ENCODE data around the gene GPR15.

The GPR15 gene

GRCh38 chr3:98565843-98566242 lies 34.1 kb downstream of the GPR15 start:
- Histone ChIP-seq H3K9me3 (ENCODE audit: severe bottlenecking) (no peaks in the 10 kb centered on the region), H3K4me3 (ENCODE audit: low read depth, low read length) (no peak overlapping the region), H3K27me3 (ENCODE audit: insufficient read depth, low read depth, severe bottlenecking) (no peaks in the 10 kb centered on the region), H3K27ac (no peak overlapping the region), H3K36me3 (no peaks in the 10 kb centered on the region)
- no peak for DNase-seq
- TF ChIP-seq CTCF (IDR thresholded peaks at IDR 0.05; ENCODE audit: low read depth, low read length): no peak

GRCh38 chr3:98567666-98568270 lies 36.0 kb downstream of the GPR15 start:
- DNase-seq: no peak
- no peak for TF ChIP-seq CTCF (IDR thresholded peaks at IDR 0.05; ENCODE audit: low read depth, low read length)
- no peak overlapping the region for H3K4me3 ChIP-seq (ENCODE audit: low read depth, low read length)
- H3K9me3 ChIP-seq (ENCODE audit: severe bottlenecking): no peaks in the 10 kb centered on the region
- no peak overlapping the region for H3K27ac ChIP-seq
- H3K36me3 ChIP-seq: no peaks in the 10 kb centered on the region
- no peaks in the 10 kb centered on the region for H3K27me3 ChIP-seq (ENCODE audit: insufficient read depth, low read depth, severe bottlenecking)

- no peaks in the 10 kb centered on the region for H3K9me3 ChIP-seq (ENCODE audit: severe bottlenecking)
- TF ChIP-seq CTCF (IDR thresholded peaks at IDR 0.05; ENCODE audit: low read depth, low read length): no peak
- DNase-seq: no peak
- H3K36me3 ChIP-seq: no peaks in the 10 kb centered on the region
- no peak overlapping the region for H3K27ac ChIP-seq
- no peaks in the 10 kb centered on the region for H3K27me3 ChIP-seq (ENCODE audit: insufficient read depth, low read depth, severe bottlenecking)
- no peak overlapping the region for H3K4me3 ChIP-seq (ENCODE audit: low read depth, low read length)
Measured at GRCh38 chr3:98568402-98568801, 36.6 kb downstream of the GPR15 start.

GRCh38 chr3:98573181-98573728 lies 41.5 kb downstream of the GPR15 start:
- DNase-seq: no peak
- Histone ChIP-seq H3K27ac (no peak overlapping the region), H3K9me3 (ENCODE audit: severe bottlenecking) (no peaks in the 10 kb centered on the region), H3K4me3 (ENCODE audit: low read depth, low read length) (no peak overlapping the region), H3K36me3 (no peaks in the 10 kb centered on the region), H3K27me3 (ENCODE audit: insufficient read depth, low read depth, severe bottlenecking) (no peaks in the 10 kb centered on the region)
- TF ChIP-seq CTCF (IDR thresholded peaks at IDR 0.05; ENCODE audit: low read depth, low read length): 0 out of 2 replicates have a peak, but pooled peaks have one; percentile 9

DNA sequence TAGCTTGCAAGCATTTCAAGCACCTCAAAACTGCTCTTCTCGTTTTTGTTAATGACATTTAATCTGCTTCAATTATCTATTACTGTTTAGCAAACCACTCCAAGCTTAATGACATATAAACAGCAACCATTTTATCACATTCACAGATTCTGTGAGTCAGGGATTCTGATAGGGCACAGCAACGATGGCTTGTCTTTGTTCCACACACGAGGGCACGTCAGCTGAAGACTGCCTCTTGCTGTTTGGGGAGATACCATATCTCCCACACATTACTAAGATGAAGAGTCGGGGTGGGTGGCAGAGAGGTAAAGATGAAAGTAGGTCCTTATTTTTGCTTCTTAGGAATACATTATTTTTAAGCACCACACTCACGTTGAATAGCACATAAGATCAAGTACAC lies 42.4 kb downstream of the GPR15 start:
- no peak for DNase-seq
- Histone ChIP-seq H3K27me3 (ENCODE audit: insufficient read depth, low read depth, severe bottlenecking) (no peaks in the 10 kb centered on the region), H3K4me3 (ENCODE audit: low read depth, low read length) (no peak overlapping the region), H3K27ac (no peak overlapping the region), H3K36me3 (no peaks in the 10 kb centered on the region), H3K9me3 (ENCODE audit: severe bottlenecking) (no peaks in the 10 kb centered on the region)
- TF ChIP-seq CTCF (IDR thresholded peaks at IDR 0.05; ENCODE audit: low read depth, low read length): no peak

All from WERI-Rb-1 (cell line).